Gastroesophageal sphincter (tissue), 4 donors: Measurements from ENCODE around the gene GRAMD2B. TPM values are rescaled to one million over a fixed set of nuclear protein-coding genes. Genes with fewer than 3 reads are reported as not detected.

Source experiments
- ATAC-seq: fragments of 150-250 bp; one replicate; pipeline ENCODE4 v1.9.1; 2016; ENCODE audit warnings: mild to moderate bottlenecking, moderate library complexity
- H3K27ac ChIP-seq, 4 donors: fragments of 200-600 bp; sonication (generic) in 3 of 4; 1 replicate in 3 of 4; 2 replicates in 1 of 4; pipeline ENCODE4 v1.5.1; 2016 to 2019
- H3K27me3 ChIP-seq: fragments of 200-600 bp; sonication (generic); one replicate; pipeline ENCODE4 v1.5.1; 2019
- H3K36me3 ChIP-seq, 2 donors: fragments of 200-600 bp; sonication (generic); one replicate each; pipeline ENCODE4 v1.5.1; 2019; ENCODE audit warnings: control low read depth in 1 of 2
- H3K4me1 ChIP-seq, 3 donors: fragments of 200-600 bp; sonication (generic); 1 replicate in 2 of 3; 2 replicates in 1 of 3; pipeline ENCODE4 v1.5.1; 2016 to 2019; ENCODE audit warnings: control low read depth in 2 of 3
- H3K4me3 ChIP-seq, 2 donors: fragments of 200-600 bp; sonication (generic); one replicate each; pipeline ENCODE4 v1.5.1; 2019; ENCODE audit warnings: mild to moderate bottlenecking in 1 of 2, moderate library complexity in 1 of 2
- H3K9me3 ChIP-seq, 3 donors: fragments of 200-600 bp; sonication (generic); one replicate each; pipeline ENCODE4 v1.5.1; 2017 to 2019; ENCODE audit warnings: control low read depth in 2 of 3
- EP300 ChIP-seq: sonication (generic); formaldehyde crosslinking; IDR thresholded peaks from one replicate; pipeline ENCODE4 v1.6.1; 2017; ENCODE audit warnings: antibody characterized with exemption, mild to moderate bottlenecking
- POLR2A ChIP-seq, 2 donors: fragments of 450-650 bp; IDR thresholded peaks; one replicate each; pipeline ENCODE4 v1.6.1; 2017; ENCODE audit warnings: antibody characterized with exemption in 2 of 2, mild to moderate bottlenecking in 2 of 2, moderate library complexity in 1 of 2
- POLR2AphosphoS5 ChIP-seq: sonication (generic); formaldehyde crosslinking; IDR thresholded peaks from one replicate; pipeline ENCODE4 v1.6.1; 2017; ENCODE audit warnings: antibody characterized with exemption
- WGBS, 2 donors: methylation state at CpG; one replicate each; pipeline ENCODE4 v1.1.5; 2018; ENCODE audit warnings: low coverage in 1 of 2; 5-methylcytosine and 5-hydroxymethylcytosine counted together
- total RNA-seq, 4 donors: library from RNA; depleted of rRNA; stranded (reverse); fragments of >200 nt; gene quantifications; one replicate each; pipeline ENCODE4 v1.1.0, GENCODE V29; 2016
- TF ChIP-seq, protein P1 (sequence below), 4 experiments: fragments of 200-600 bp in 2 of 4; fragments of 450-650 bp in 2 of 4; sonication (generic) in 1 of 4; IDR thresholded peaks; one replicate each; pipeline ENCODE4 v1.5.1; 2017 to 2019; ENCODE audit warnings: antibody characterized with exemption in 4 of 4, mild to moderate bottlenecking in 2 of 4, moderate library complexity in 2 of 4

GRAMD2B gene
- total RNA-seq, 4 donors from 2014 or later: 47.7 to 66.0 (median 53.2) TPM

DNA sequence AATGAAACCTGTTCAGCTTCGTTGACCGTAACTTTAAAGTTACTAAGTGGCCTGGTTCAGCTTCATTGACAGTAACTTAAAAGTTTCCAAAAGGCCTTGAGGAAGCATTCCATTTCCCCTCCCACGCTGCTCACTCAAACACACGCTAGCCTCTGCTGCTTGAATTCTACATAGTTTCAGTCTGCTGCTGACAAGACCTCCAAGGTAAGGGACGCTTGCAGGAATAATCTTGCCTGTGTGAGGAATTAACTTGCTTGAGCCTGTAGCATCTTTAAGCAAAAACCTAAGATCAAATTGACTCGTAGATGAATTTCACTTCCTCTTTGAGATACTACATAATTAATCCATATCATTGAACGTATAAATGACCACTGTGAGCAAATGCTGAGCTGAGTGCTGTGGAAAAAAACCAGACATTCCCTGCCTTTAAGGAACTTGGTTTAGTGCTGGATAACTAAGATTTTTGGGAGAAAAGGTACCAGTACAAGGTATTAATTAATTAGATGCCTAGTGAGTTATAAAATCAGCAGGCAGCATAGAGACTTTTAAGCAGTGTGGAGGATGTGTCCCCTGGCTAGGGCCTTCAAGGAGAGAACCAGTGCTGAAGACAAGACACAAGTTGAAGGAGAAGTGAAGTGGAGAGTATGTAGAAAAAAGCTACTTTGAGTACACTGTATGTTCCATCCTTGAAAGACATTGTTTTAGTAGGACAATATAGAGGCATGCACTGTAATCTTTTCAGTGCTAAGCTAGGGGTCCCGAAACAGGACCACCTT, 39.2 kb downstream of the GRAMD2B start:
- 30 to 37% methylated on average over 6 to 8 of the region's 8 CpGs for WGBS, 2 donors
- H3K36me3 ChIP-seq: peaks cover 0 to 36% of the 10 kb centered on the region in 2 donors
- peak overlapping the region in 2 of 4 donors; percentile 3 to 18 for H3K27ac ChIP-seq
- no peaks in the 10 kb centered on the region for H3K27me3 ChIP-seq
- H3K4me1 ChIP-seq: peaks cover 0 to 26% (median 3%) of the 10 kb centered on the region in 3 donors
- no peak overlapping the region for H3K4me3 ChIP-seq
- TF ChIP-seq, protein P1, sequence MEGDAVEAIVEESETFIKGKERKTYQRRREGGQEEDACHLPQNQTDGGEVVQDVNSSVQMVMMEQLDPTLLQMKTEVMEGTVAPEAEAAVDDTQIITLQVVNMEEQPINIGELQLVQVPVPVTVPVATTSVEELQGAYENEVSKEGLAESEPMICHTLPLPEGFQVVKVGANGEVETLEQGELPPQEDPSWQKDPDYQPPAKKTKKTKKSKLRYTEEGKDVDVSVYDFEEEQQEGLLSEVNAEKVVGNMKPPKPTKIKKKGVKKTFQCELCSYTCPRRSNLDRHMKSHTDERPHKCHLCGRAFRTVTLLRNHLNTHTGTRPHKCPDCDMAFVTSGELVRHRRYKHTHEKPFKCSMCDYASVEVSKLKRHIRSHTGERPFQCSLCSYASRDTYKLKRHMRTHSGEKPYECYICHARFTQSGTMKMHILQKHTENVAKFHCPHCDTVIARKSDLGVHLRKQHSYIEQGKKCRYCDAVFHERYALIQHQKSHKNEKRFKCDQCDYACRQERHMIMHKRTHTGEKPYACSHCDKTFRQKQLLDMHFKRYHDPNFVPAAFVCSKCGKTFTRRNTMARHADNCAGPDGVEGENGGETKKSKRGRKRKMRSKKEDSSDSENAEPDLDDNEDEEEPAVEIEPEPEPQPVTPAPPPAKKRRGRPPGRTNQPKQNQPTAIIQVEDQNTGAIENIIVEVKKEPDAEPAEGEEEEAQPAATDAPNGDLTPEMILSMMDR (IDR thresholded peaks at IDR 0.05): no peak
- TF ChIP-seq EP300 (no peak), POLR2A (IDR thresholded peaks at IDR 0.05) (no peak)
- no peaks in the 10 kb centered on the region for H3K9me3 ChIP-seq
- ATAC-seq: no peak

DNA sequence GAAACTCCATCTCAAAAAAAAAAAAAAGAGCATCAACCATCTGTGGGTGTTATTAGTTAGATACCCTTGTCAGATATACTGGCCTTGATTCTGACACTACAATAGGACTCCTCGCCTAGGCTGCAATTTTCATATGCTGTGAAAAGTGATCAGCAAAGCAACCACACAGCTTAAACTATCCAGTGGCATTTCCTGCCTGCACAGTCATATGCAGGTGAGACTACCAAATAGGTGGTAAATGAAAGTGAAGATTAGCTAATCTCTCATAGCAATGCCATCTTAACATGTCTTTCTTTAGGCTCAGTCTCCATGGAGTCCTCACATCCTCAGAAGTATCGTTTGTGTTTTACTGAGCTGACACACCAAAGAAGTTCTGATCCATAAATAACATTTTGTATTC, 40.8 kb downstream of the GRAMD2B start:
- peaks cover 0 to 36% of the 10 kb centered on the region in 2 donors for H3K36me3 ChIP-seq
- H3K9me3 ChIP-seq: no peaks in the 10 kb centered on the region
- H3K27me3 ChIP-seq: no peaks in the 10 kb centered on the region
- no peak overlapping the region for H3K27ac ChIP-seq
- no peak for TF ChIP-seq POLR2A (IDR thresholded peaks at IDR 0.05)
- TF ChIP-seq, protein P1 (IDR thresholded peaks at IDR 0.05): no peak
- no peak for TF ChIP-seq EP300
- TF ChIP-seq POLR2AphosphoS5: no peak
- peaks cover 0 to 26% (median 3%) of the 10 kb centered on the region in 3 donors for H3K4me1 ChIP-seq
- ATAC-seq: no peak
- WGBS, 2 donors: 94 to 100% methylated on average over 1 to 2 of the region's 2 CpGs
- no peak overlapping the region for H3K4me3 ChIP-seq

DNA sequence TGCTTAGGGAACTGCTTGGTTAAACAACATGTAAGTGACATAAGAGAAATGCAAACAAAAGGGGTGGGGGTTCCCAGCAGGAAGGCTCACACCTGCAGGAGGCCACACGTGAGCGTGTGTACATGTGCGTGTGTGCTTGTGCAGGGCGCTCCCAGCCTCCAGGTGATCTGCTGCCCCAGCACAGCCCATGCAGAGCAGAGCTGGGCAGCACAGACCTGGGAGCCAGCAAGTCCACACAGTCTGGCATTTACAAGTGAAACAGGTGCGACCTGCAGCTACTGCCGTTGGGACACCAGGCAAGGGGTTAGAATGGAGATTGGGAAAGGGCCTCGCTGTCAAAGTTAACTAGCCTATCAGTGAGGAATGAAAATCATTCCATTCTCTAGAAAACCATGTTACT, 41.8 kb downstream of the GRAMD2B start:
- no peak overlapping the region for H3K4me3 ChIP-seq
- no peaks in the 10 kb centered on the region for H3K27me3 ChIP-seq
- H3K27ac ChIP-seq: no peak overlapping the region
- H3K36me3 ChIP-seq: peaks cover 0 to 45% of the 10 kb centered on the region in 2 donors
- H3K4me1 ChIP-seq: peaks cover 0 to 31% (median 3%) of the 10 kb centered on the region in 3 donors
- TF ChIP-seq EP300: no peak
- TF ChIP-seq, protein P1 (IDR thresholded peaks at IDR 0.05): no peak
- TF ChIP-seq POLR2A (IDR thresholded peaks at IDR 0.05): no peak
- TF ChIP-seq POLR2AphosphoS5: no peak
- WGBS, 2 donors: 83 to 91% methylated on average over 1 to 7 of the region's 7 CpGs
- ATAC-seq: no peak
- H3K9me3 ChIP-seq: no peaks in the 10 kb centered on the region

DNA sequence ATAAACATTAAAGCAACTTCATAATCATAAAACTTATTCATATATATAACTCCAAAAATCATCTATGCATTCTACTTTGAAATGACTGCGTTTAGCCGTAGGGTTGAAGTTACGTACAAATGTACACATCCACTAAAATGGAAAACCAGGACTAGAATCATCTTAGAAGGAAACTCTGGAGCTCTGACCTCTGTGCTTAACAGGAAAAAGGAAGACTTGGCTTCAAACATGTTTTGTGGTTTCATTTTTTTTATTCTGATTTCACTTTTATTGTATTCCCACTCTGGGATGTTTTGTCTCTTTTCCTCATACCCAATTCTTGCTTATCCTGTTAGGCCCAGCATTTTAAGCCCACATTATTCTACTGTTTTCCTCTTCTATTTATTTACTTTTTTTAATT, 44.9 kb downstream of the GRAMD2B start:
- 68 to 91% methylated on average over 3 of the region's 3 CpGs for WGBS, 2 donors
- no peak for TF ChIP-seq POLR2A (IDR thresholded peaks at IDR 0.05)
- no peak for TF ChIP-seq POLR2AphosphoS5
- TF ChIP-seq, protein P1 (IDR thresholded peaks at IDR 0.05): no peak
- TF ChIP-seq EP300: no peak
- Histone ChIP-seq H3K27ac (no peak overlapping the region), H3K27me3 (no peaks in the 10 kb centered on the region), H3K36me3 (peaks cover 6 to 77% of the 10 kb centered on the region in 2 donors), H3K9me3 (no peaks in the 10 kb centered on the region), H3K4me3 (no peak overlapping the region), H3K4me1 (peaks cover 0 to 6% (median 0%) of the 10 kb centered on the region in 3 donors)
- no peak for ATAC-seq
